CD4-positive, alpha-beta T cell (primary cell): Measurements from ENCODE around the gene NEK7. TPM values are rescaled to one million over a fixed set of nuclear protein-coding genes. Genes with fewer than 3 reads are reported as not detected.

Experiments
- ATAC-seq: fragments of 200-7000 bp; cut with Tn5 transposase; one replicate; pipeline ENCODE4 v1.10.0; 2022; ENCODE audit warnings: mild to moderate bottlenecking; ENCODE audit not compliant: poor library complexity
- CTCF ChIA-PET: fragments of 350-600 bp; sonication (Branson Sonifier 250); formaldehyde crosslinking; loops from one replicate; lab custom pipeline; 2021; ENCODE audit warnings: antibody characterized with exemption, inconsistent platforms; lab: Charles Lee
- POLR2A ChIA-PET: fragments of 350-600 bp; sonication (Branson Sonifier 250); formaldehyde crosslinking; loops from one replicate; lab custom pipeline; 2021; ENCODE audit warnings: antibody characterized with exemption, inconsistent platforms; lab: Charles Lee
- DNase-seq, 14 experiments: peaks; one replicate each; pipeline ENCODE4 v3.0.0-alpha.2; 2013 to 2020; ENCODE audit warnings: mixed read lengths in 2 of 14
- H3K27ac ChIP-seq, 2 donors: one replicate each; pipeline versions ENCODE4 v1.5.1 to v1.7.0; 2013; ENCODE audit warnings: low read length in 2 of 2, low read depth in 1 of 2, mild to moderate bottlenecking in 1 of 2
- H3K27me3 ChIP-seq, 2 experiments: 1 replicate in 1 of 2; 2 replicates in 1 of 2; pipeline versions ENCODE4 v1.6.1 to v1.7.0; 2013; ENCODE audit warnings: low read length in 2 of 2, control low read depth in 1 of 2, mild to moderate bottlenecking in 1 of 2, moderate library complexity in 1 of 2; ENCODE audit not compliant: insufficient read depth in 2 of 2, control insufficient read depth in 1 of 2
- H3K36me3 ChIP-seq: one replicate; pipeline ENCODE4 v1.6.1; 2013; ENCODE audit warnings: low read length, control low read depth; ENCODE audit not compliant: insufficient read depth
- H3K4me1 ChIP-seq: one replicate; pipeline ENCODE4 v1.6.1; 2013; ENCODE audit warnings: low read length, control low read depth; ENCODE audit not compliant: insufficient read depth
- H3K4me3 ChIP-seq: one replicate; pipeline ENCODE4 v1.5.1; 2013; ENCODE audit warnings: mild to moderate bottlenecking, low read length, moderate library complexity
- H3K9me3 ChIP-seq, 2 experiments: 1 replicate in 1 of 2; 2 replicates in 1 of 2; pipeline versions ENCODE4 v1.6.1 to v1.7.0; 2013; ENCODE audit warnings: low read length in 2 of 2, mild to moderate bottlenecking in 2 of 2, control low read depth in 1 of 2, moderate library complexity in 1 of 2; ENCODE audit not compliant: control insufficient read depth in 1 of 2, insufficient read depth in 1 of 2
- H3K27ac Mint-ChIP-seq: one replicate; pipeline ENCODE4 v1.8.0; 2020; ENCODE audit warnings: mixed read lengths
- H3K27me3 Mint-ChIP-seq: one replicate; pipeline ENCODE4 v1.8.0; 2021; ENCODE audit warnings: mixed read lengths
- H3K36me3 Mint-ChIP-seq: one replicate; pipeline ENCODE4 v1.8.0; 2021; ENCODE audit warnings: low read depth, mixed read lengths
- H3K4me1 Mint-ChIP-seq: one replicate; pipeline ENCODE4 v1.8.0; 2021; ENCODE audit warnings: low read depth, mixed read lengths
- H3K4me3 Mint-ChIP-seq: one replicate; pipeline ENCODE4 v1.8.0; 2020; ENCODE audit warnings: mild to moderate bottlenecking, mixed read lengths
- H3K9me3 Mint-ChIP-seq: one replicate; pipeline ENCODE4 v1.8.0; 2020; ENCODE audit warnings: mixed read lengths
- CTCF ChIP-seq: fragments of 200-600 bp; IDR thresholded peaks from one replicate; pipeline ENCODE4 v1.8.0; 2022; ENCODE audit warnings: antibody characterized with exemption, mild to moderate bottlenecking
- intact Hi-C, 2 experiments: fragments of 100-400 bp; cut with DNase I in 1 of 2; cut with micrococcal nuclease in 1 of 2; formaldehyde crosslinking; loops; one replicate each; pipeline versions ENCODE4 v1.15.1 to v1.9.0; 2023 to 2025; cut with DNase I, micrococcal nuclease
- total RNA-seq, 174 experiments: library from RNA in 2 of 174; stranded (reverse) in 2 of 174; gene quantifications; one replicate each; pipeline ENCODE4 v1.2.3 and lab custom pipeline; 2021 to 2026

Gene NEK7
- total RNA-seq, 2 experiments from 2014 or later = 11.8 to 13.0 TPM

DNA sequence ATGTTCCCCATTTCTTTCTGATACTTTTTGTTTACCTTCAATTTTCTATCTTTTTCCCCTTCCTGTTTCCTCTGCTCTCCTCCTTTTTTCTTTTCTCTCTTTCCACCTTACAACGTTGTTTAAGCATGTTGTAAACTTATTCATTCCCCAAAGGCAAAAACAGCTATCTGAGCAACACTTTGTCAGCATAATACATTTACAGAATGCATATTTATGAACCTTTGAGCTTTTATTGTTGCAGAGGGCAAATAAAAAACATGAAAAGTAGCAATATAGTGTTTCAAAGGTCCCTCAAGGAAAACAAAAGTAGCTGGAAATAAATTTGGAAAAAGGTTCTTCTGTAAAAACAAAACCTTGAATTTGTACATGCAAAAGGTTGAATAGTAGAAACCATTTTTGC, 214.2 kb downstream of the NEK7 start:
- intact Hi-C loops = no loop called here
- no peaks in the 10 kb centered on the region for H3K4me1 ChIP-seq
- H3K27ac ChIP-seq = no peak overlapping the region
- peaks cover 0 to 6% of the 10 kb centered on the region in 2 experiments for H3K9me3 ChIP-seq
- no peak for TF ChIP-seq CTCF
- ChIA-PET POLR2A (no interaction called here), CTCF (interaction anchor here (1.1 kb wide), 1 partner anchor 14 kb away, joined by 3 read pairs; no protein-coding TSS in a partner anchor)
- DNase-seq (no peak), ATAC-seq (no peak)
- Mint-ChIP-seq H3K4me1 (no peaks in the 10 kb centered on the region), H3K27me3 (no peaks in the 10 kb centered on the region), H3K4me3 (no peak overlapping the region), H3K36me3 (no peaks in the 10 kb centered on the region), H3K27ac (no peak overlapping the region), H3K9me3 (peaks cover 16% of the 10 kb centered on the region)
- H3K4me3 ChIP-seq = no peak overlapping the region
- H3K36me3 ChIP-seq = no peaks in the 10 kb centered on the region
- H3K27me3 ChIP-seq = no peaks in the 10 kb centered on the region

Other genes starting within 250 kb of the NEK7 start
- gene LHX9, start 239.6 kb upstream of the NEK7 start, total RNA-seq = not detected